Vagina (tissue), 2 donors: ENCODE measurements around the gene SPON2. TPM values are rescaled to one million over a fixed set of nuclear protein-coding genes. Genes with fewer than 3 reads are reported as not detected.

Source experiments
- DNase-seq, 2 donors: peaks; one replicate each; pipeline ENCODE4 v3.0.0-alpha.2; 2017; ENCODE audit errors: extremely low spot score in 2 of 2
- H3K27ac ChIP-seq: fragments of 200-600 bp; sonication (generic); one replicate; pipeline ENCODE4 v1.5.1; 2019
- H3K27me3 ChIP-seq: fragments of 200-600 bp; sonication (generic); one replicate; pipeline ENCODE4 v1.5.1; 2019
- H3K36me3 ChIP-seq, 2 donors: fragments of 200-600 bp; sonication (generic); one replicate each; pipeline ENCODE4 v1.5.1; 2017 to 2019
- H3K4me1 ChIP-seq: fragments of 200-600 bp; sonication (generic); one replicate; pipeline ENCODE4 v1.5.1; 2019
- H3K4me3 ChIP-seq, 2 donors: fragments of 200-600 bp; sonication (generic); 1 replicate in 1 of 2; 2 replicates in 1 of 2; pipeline ENCODE4 v1.5.1; 2016 to 2019
- H3K9me3 ChIP-seq: fragments of 200-600 bp; sonication (generic); one replicate; pipeline ENCODE4 v1.5.1; 2019
- CTCF ChIP-seq, 3 experiments: fragments of 450-650 bp in 2 of 3; fragments of 200-600 bp in 1 of 3; sonication (generic) in 1 of 3; IDR thresholded peaks; one replicate each; pipeline ENCODE4 v1.5.1; 2017 to 2019; ENCODE audit warnings: antibody characterized with exemption in 3 of 3, mild to moderate bottlenecking in 2 of 3, moderate library complexity in 2 of 3
- POLR2A ChIP-seq, 2 donors: fragments of 450-650 bp; IDR thresholded peaks; one replicate each; pipeline ENCODE4 v1.6.1; 2017; ENCODE audit warnings: antibody characterized with exemption in 2 of 2, mild to moderate bottlenecking in 2 of 2, moderate library complexity in 2 of 2
- POLR2AphosphoS5 ChIP-seq, 2 donors: sonication (generic); formaldehyde crosslinking; IDR thresholded peaks; one replicate each; pipeline ENCODE4 v1.9.0; 2017; ENCODE audit warnings: antibody characterized with exemption in 2 of 2, mild to moderate bottlenecking in 2 of 2, low read depth in 1 of 2; ENCODE audit not compliant: insufficient read depth in 1 of 2
- intact Hi-C: fragments of 100-400 bp; cut with DNase I; formaldehyde crosslinking; loops from one replicate; pipeline ENCODE4 v1.15.1; 2023
- total RNA-seq: library from RNA; depleted of rRNA; stranded (reverse); fragments of >200 nt; gene quantifications from one replicate; pipeline ENCODE4 v1.2.3, GENCODE V29; 2016

The SPON2 gene
- 72.2 TPM for total RNA-seq

GRCh38 chr4:1172228-1172851 is at the start of gene SPON2:
SPON2 (minus strand) TSS chr4:1172583.
- intact Hi-C loops, result loop anchor here (5.0 kb wide), 1 partner anchor 35 kb away; no protein-coding TSS in a partner anchor
- H3K36me3 ChIP-seq, result peaks cover 0 to 10% of the 10 kb centered on the region in 2 donors
- no peaks in the 10 kb centered on the region for H3K27me3 ChIP-seq
- H3K27ac ChIP-seq, result peak within 1 kb of the TSS; percentile 87
- peak in 1 of 2 donors; percentile 91 for DNase-seq
- TF ChIP-seq POLR2AphosphoS5 (IDR thresholded peaks at IDR 0.05; ENCODE audit: insufficient read depth in 1 of 2, low read depth in 1 of 2) (peak in 1 of 2 donors; percentile 63), POLR2A (IDR thresholded peaks at IDR 0.05) (peak in 1 of 2 donors; percentile 30), CTCF (IDR thresholded peaks at IDR 0.05) (no peak)
- peaks cover 79% of the 10 kb centered on the region for H3K4me1 ChIP-seq
- H3K9me3 ChIP-seq, result no peaks in the 10 kb centered on the region
- H3K4me3 ChIP-seq, result peak within 1 kb of the TSS; percentile 54 to 55

DNA sequence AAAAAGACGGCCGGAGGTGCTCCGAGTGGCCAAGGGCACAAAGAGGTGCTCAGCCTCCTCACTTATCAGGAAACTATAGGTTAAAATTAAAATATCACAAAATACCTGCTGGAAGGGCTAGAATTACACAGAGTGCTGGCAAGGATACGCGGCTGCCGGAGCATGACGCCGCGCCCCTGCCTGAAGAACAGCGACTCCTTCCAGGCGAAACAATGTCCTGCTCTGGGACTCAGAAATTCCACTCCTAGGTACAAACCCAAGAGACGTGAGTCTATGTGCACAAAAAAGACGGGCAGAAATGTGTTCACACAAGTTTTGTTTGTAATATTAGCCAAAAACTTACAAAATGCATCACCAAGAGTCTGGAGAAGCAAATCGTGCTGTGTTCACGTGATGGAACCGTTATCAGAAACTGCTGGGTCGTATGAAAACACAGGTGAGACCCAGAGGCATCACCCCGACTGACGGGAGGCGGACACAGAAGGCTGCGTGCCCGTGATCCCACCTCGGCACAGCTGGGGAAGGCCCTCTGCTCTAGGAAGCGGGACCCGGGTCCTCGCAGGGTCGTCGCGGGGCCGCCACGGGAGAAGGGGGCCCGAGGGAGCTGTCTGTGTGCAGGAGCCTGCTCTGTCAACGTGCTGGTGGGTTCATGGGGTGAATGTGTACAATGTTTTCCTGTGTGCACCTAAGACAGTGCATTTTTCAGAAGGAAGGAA is 48.9 kb upstream of the SPON2 start:
- H3K27me3 ChIP-seq, result no peaks in the 10 kb centered on the region
- TF ChIP-seq POLR2A (IDR thresholded peaks at IDR 0.05), result no peak
- TF ChIP-seq CTCF (IDR thresholded peaks at IDR 0.05), result no peak
- TF ChIP-seq POLR2AphosphoS5 (IDR thresholded peaks at IDR 0.05; ENCODE audit: insufficient read depth in 1 of 2, low read depth in 1 of 2), result no peak
- peaks cover 0 to 45% of the 10 kb centered on the region in 2 donors for H3K36me3 ChIP-seq
- no peaks in the 10 kb centered on the region for H3K9me3 ChIP-seq
- DNase-seq, result no peak
- intact Hi-C loops, result no loop called here
- no peak overlapping the region for H3K27ac ChIP-seq
- H3K4me1 ChIP-seq, result peaks cover 41% of the 10 kb centered on the region
- H3K4me3 ChIP-seq, result no peak overlapping the region

GRCh38 chr4:1220566-1220965 is 48.2 kb upstream of the SPON2 start:
- TF ChIP-seq POLR2AphosphoS5 (IDR thresholded peaks at IDR 0.05; ENCODE audit: insufficient read depth in 1 of 2, low read depth in 1 of 2), result no peak
- TF ChIP-seq CTCF (IDR thresholded peaks at IDR 0.05), result no peak
- TF ChIP-seq POLR2A (IDR thresholded peaks at IDR 0.05), result no peak
- no peak overlapping the region for H3K27ac ChIP-seq
- no peak overlapping the region for H3K4me3 ChIP-seq
- H3K36me3 ChIP-seq, result peaks cover 0 to 41% of the 10 kb centered on the region in 2 donors
- DNase-seq, result no peak
- peaks cover 41% of the 10 kb centered on the region for H3K4me1 ChIP-seq
- H3K27me3 ChIP-seq, result no peaks in the 10 kb centered on the region
- H3K9me3 ChIP-seq, result no peaks in the 10 kb centered on the region
- intact Hi-C loops, result no loop called here

GRCh38 chr4:1219566-1219950 is 47.2 kb upstream of the SPON2 start:
- no peak for DNase-seq
- TF ChIP-seq POLR2A (IDR thresholded peaks at IDR 0.05) (no peak), POLR2AphosphoS5 (IDR thresholded peaks at IDR 0.05; ENCODE audit: insufficient read depth in 1 of 2, low read depth in 1 of 2) (no peak), CTCF (IDR thresholded peaks at IDR 0.05) (no peak)

More at GRCh38 chr4:1219566-1219950, 47.2 kb upstream of the SPON2 start:
- intact Hi-C loops, result no loop called here
- no peaks in the 10 kb centered on the region for H3K27me3 ChIP-seq
- H3K4me1 ChIP-seq, result peaks cover 47% of the 10 kb centered on the region
- H3K36me3 ChIP-seq, result peaks cover 0 to 33% of the 10 kb centered on the region in 2 donors
- H3K4me3 ChIP-seq, result no peak overlapping the region
- H3K9me3 ChIP-seq, result no peaks in the 10 kb centered on the region
- no peak overlapping the region for H3K27ac ChIP-seq
